Measurements from ENCODE around the gene TMEM92.

GRCh38 chr17:50275279-50275678 lies 1.0 kb downstream of the TMEM92 start:
- TF ChIP-seq CTCF (optimal IDR thresholded peaks at IDR 0.05 in 1 of 3, IDR thresholded peaks at IDR 0.05 in 1 of 3, conservative IDR thresholded peaks at IDR 0.05 in 1 of 3; ENCODE audit: extremely low read depth in 1 of 3, insufficient read depth in 2 of 3, low read length in 3 of 3) (no peak), EZH2 (IDR thresholded peaks at IDR 0.05; ENCODE audit: low read length) (no peak)

Data from keratinocyte (primary cell).